Amniotic epithelial cell (primary cell): ENCODE results near the gene APC.
A peak's percentile ranks its signal among the peaks of the same experiment; 100 is the strongest.
"Not testable (repeated sequence)": the region's sequence is repeated elsewhere in the genome, so short reads cannot be mapped to it uniquely, and the experiment has no call there.

Source experiments
- DNase-seq: peaks from one replicate; pipeline ENCODE4 v3.0.0-alpha.2; 2010; ENCODE audit warnings: low read depth

The APC gene

GRCh38 chr5:112716895-112717294, 20.8 kb upstream of the APC start:
- not testable (repeated sequence) for DNase-seq

- DNase-seq, result no peak
Observed at GRCh38 chr5:112717506-112718082, 20.1 kb upstream of the APC start.

DNA sequence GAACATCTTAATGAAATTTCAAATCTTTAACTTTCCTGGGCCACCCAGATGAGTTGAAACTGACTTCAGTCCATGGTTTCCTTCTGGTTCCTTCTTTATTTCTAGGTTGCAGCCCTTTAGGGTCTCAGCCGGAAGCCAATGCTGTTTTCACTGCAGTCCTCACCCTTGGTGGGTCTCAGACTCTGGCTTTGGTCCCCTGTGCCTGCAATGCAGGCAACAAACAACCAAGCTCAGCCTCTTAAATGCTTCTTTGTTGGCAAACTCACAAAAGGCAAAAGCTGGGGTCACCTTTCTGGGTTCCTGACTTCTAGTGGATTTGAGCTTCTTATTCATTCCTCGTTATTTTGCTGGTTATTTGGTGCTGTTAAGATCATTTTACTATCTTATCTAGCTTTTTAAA, 19.3 kb upstream of the APC start:
- no peak for DNase-seq

DNA sequence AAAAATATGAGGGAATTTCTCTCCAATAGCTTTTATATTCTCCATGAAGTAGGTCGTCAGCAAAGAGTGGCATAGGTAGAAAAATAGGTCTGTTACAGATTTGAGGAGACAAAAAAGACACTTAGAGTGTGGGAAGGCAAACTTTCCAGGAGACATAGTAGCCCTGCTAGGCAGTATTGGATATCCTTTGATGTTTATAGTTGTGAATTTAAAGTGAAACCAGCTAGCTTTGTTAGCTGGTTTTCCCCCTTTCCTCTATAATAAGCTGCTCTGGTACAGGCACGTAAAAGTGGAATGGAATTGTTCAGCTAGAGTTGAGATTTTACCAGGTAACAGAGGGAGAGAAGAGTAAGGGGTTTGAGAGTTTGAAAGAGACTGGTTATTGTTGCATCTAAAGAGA, 17.1 kb upstream of the APC start:
- no peak for DNase-seq

DNA sequence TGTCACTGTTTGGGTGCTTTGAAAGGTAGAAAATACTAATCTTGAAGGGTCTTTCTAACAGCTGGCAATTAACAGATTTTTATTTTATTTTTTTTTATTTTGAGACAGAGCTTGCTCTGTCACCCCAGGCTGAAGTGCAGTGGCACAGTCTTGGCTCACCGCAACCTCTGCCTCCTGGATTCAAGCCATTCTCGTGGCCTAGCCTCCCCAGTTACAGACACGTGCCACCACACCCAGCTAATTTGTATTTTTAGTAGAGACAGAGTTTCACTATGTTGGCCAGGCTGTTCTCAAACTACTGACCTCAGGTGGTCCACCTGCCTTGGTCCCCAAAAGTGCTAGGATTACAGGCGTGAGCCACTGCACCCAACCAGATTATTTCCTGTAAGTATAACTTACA, 12.8 kb upstream of the APC start:
- no peak for DNase-seq

- DNase-seq, result no peak
Observed at GRCh38 chr5:112729630-112730029, 8.1 kb upstream of the APC start.

DNA sequence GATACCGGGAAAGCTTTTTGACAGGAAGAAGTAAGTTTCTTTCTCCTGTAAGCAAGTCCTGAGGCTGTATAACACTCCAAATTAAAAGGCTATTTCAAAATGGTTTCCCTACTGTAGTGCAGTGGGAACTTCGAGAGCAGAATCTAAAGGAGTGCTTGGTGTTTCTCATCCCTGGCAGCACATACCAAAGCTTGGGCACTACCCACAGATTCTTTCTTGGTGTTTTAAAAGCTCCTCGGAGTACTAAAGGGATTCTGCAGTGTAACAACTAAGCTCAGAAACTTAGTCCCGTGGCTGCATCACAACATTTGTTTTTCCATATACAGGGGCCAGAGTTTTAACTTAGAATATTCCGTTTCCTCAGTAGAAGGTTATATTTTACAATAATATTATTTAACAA, 5.6 kb upstream of the APC start:
- no peak for DNase-seq

DNA sequence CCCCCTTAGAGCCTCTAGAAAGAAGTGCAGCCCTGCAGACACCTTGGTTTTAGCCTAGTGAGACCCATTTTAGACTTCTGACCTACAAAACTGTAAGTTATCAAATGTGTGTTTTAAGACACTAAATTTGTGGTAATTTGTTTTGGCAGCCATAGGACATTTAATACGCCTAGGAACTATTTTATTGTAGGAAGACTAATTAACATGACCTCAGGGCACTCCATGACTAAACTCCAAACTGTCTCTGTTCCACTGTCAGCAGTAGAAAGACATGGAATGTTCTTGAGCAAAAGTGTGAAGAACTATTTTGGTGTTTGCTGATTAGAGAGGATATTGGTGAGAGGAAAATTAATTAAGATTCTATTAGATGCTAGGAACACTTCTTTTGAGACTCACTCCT, 4.1 kb upstream of the APC start:
- DNase-seq, result no peak

DNA sequence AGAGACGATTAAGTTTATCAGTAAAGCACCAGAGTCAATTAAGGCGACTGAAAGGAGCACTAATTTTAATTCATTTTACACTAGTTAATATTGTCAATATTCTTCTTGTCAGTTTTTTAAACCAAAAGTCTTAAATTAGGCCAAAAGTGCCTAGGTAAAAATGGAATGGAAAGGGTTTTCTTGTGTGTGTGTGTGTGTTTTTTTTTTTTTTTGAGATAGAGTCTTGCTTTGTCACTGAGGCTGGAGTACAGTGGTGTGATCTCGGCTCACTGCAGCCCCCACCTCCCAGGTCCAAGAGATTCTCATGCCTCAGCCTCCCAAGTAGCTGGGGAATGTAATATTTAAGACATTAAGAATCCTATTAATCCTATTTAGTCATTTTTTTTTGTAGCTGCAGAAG, 3.1 kb upstream of the APC start:
- no peak for DNase-seq

DNA sequence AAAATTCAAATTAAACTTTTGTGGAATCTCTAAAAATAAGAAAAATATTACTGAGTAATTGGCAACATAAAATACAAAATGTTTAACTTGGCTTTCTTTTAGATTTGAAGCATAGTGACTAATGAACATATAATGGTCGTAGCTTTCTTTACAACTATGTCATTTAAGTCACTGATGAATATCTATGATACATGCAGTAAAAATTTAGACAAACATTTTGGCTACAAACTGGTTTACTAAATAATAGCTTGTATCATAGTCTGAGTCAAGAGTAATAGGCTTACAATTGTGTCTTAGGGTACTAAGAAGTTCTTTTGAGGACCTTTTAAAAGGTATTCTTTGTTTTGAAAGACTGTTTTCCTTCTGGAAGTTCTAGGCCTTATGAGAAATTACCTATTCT, 2.0 kb upstream of the APC start:
- DNase-seq, result peak; percentile 6

DNA sequence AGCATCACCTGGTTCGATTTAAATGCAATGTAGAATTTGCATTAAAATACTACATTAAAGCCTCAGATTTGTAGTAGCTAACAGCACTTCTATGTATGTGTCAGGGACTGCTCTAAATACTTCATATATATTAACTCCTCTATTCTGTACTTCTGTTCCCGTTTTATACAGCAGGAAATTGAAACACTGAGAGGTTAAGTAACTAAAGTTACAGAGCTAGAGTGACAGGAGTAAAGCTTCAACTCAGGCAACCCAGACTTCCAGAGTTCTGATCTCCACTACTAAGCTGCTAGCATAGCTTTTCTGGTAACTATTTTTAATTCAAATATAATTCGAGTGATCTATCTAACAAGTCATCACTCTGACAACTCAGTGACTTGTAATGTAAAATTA, 619 bp upstream of the APC start:
- DNase-seq, result peak; percentile 4

- no peak for DNase-seq
Observed at GRCh38 chr5:112738191-112738560, 491 bp downstream of the APC start.

- DNase-seq, result no peak
Observed at GRCh38 chr5:112742424-112742823, 4.7 kb downstream of the APC start.

DNA sequence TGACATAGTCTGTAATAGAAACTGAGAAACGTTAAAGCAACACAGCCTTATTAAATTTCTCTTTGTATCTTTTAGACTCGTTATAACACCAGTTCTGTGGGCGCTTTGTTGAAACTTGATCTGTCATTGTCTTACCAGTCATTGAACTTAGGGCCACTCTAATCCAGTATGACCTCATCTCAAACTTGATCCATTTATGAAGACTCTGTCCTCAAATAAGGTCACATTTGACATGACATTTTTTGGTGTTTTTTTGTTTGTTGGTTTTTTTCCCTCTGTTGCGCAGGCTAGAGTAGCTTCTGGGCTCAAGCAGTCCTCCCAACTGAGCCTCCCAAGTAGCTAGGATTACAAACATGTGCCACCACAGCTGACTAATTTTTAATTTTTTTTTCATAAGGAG, 5.9 kb downstream of the APC start:
- no peak for DNase-seq

DNA sequence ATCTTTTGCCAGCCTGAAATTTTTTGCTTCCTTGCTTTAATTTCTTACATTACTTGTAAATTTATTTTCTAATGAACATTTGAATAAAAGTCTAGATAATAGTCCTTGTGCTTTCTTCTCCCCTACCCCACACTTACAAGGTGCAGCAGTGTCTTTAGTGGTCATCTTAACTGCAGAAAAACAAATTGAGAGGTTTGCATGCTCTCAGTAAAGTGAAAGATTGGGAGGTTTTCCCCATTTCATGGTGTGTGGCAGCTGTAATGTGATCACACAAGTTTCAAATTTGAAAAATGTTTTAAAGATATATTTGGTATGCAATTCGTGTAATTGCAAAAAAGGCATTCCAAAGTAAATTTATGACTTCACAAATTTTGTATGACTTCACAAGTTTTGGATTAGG, 14.7 kb downstream of the APC start:
- no peak for DNase-seq

GRCh38 chr5:112755703-112756102, 18.0 kb downstream of the APC start:
- no peak for DNase-seq

DNA sequence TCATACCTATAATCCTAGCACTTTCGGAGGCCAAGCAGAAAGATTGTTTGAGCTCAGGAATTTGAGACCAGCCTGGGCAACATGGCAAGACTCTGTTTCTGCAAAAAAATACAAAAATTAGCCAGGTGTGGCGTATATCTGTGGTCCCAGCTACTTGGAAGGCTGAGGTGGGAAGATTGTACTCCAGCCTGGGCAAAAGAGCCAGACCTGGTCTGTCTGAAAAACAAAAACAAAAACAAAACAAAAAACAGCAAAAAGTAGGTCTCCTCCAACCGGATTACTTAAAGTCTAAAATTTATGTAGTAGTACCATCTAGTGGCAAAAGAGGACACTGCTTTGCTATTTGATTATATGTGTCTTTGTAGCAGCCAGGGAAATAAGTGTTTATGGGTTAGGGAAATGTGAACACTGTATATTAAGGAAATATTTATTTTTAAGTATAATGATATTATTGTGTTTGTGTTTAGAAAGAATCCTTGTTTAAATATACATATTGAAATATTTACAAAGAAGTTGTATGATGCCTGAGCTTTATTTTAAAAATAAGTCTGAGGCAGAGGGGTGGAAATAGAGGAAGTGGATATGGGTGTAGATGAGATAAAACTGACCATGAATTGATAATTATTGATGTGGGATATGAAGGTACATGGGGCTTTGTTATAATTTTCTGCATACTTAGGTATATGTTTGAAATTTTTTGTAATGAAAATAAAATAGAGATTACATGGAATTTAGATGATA, 20.0 kb downstream of the APC start:
- DNase-seq, result peak; percentile 63

GRCh38 chr5:112758676-112759075, 21.0 kb downstream of the APC start:
- no peak for DNase-seq

DNA sequence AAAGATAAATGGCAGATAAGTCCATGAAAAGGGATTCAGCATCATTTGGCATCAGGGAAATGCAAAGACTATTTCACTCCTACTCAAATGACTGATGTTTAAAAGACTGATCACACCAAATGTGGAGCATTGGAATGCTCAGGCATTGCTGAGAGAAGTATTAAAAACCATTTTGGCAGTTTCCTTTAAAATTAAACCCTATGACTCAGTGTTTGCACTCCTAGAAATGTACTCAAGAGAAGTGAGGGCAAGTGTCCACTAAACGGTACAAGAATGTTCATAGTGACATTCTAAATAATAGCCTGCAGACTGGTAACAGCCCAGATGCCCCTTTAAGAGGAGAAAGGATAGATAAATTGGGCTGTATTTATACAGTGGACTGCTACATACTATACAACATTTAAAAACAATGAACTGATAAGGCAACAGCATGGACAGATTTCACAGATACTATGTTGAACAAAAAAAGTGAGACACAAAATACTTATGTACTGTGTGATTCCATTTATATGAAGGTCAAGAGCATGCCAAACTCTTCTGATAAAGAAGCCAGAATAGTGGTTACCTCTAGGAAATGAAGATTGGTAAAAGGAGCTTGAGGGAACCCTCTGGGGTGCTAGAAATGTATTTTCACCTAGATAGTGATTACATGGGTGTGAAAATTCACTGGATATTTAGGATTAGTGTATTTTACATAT, 24.6 kb downstream of the APC start:
- peak; percentile 15 for DNase-seq

DNA sequence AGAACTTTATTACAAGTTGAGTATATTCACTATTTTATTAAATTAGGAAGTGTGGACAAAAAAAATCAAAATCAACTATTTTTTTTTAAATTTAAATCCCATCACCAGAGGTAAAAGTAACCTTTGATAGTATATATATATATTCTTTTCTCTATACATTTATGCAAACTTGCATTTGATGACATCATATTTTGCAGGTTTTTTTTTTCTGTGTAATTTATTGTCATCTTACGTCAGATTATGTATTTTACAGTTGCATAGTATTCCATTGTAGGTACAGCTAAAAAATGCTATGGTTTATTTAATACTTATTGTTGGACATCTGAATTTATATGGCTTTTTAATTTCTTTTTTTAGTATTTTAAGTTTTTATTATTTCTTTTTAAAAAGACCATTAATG, 25.5 kb downstream of the APC start:
- no peak for DNase-seq

DNA sequence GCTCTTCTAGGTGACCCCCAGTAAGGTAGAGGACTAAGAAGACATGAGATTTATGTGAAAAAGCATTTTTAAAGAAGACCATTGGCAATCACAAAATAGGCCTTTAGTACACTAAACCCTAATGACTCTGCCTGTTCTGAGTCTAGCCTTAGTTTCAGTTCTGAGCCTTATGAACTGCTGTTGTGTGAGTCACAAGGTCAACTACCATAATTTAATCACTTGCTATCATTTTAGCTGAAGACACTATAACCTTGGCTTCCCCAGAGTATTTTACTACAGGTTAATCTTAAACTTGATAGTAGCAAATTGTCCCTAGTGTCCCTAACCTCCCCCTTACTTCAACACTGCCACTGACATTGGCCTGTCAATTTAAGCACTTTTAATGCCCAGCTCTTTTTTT, 34.4 kb downstream of the APC start:
- peak; percentile 56 for DNase-seq

DNA sequence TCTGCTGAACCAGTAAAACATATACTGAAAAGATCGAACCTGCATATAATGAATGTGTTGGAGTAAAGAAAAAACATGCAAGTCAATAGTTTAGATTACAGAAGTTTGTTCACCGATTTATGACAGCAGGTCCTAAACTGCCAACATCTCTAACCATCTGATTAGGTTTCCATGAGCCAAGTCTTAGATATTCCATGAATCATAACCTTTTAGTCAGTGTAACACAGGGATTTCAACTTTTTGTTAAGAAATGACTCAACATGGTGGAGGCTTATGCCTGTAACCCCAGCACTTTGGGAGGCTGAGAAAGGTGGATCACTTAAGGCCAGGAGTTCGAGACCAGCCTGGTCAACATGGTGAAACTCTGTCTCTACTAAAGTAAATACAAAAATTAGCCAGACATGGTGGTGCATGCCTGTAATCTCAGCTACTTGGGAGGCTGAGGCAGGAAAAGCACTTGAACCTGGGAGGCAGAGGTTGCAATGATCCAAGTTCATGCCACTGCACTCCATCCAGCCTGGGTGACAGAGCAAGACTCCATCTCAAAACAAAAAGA, 38.7 kb downstream of the APC start:
- peak; percentile 90 for DNase-seq

- peak; percentile 90 for DNase-seq
Observed at GRCh38 chr5:112779531-112779930, 41.8 kb downstream of the APC start.
